GM19324 (cell line): ENCODE results near the gene CHM.
"Not testable (repeated sequence)": the region's sequence is repeated elsewhere in the genome, so short reads cannot be mapped to it uniquely, and the experiment has no call there.

Experiments used
- ATAC-seq: cut with Tn5 transposase; IDR thresholded peaks from one replicate; pipeline ENCODE4 v1.9.1; 2021; ENCODE audit warnings: mild to moderate bottlenecking, moderate library complexity; ENCODE audit not compliant: unreplicated experiment, low FRiP score

The CHM gene

DNA sequence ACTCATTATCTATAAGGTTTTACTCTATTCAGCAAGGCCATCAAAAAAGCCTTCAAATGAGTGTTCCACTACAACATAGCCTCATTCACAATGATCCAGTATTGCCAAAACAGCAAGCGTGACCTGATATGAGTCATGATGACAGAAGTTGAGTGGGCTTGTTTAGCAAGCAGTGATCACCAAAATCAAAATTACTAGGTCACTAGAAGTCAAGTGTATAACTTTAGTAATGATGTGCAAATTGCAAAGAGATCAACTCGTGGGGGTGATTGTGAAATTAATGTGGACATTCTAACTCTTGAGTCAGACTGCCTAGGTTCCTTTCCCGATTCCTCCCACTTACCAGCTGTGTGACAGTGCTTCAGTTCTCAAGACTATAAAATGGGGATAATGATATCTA, 124.5 kb downstream of the CHM start:
- no peak for ATAC-seq

DNA sequence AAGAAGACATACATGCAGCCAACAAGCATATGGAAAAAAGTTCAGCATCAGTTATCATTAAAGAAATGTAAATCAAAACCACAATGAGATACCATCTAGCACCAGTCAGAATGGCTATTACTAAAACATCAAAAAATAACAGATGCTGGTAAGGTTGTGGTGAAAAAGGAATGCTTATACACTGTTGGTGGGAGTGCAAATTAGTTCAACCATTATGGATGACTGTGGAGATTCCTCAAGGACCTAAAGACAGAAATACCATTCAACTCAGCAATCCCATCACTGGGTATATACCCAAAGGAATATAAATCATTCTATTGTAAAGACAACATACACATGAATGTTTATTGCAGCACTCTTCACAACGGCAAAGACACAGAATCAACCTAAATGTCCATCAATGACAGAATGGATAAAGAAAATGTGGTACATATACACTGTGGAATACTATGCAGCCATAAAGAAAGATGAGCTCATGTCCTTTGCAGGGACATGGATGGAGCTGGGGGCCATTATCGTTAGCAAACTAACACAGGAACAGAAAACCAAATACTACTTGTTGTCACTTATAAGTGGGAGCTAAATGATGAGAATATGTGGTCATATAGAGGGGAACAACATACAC, 130.6 kb downstream of the CHM start:
- ATAC-seq: not testable (repeated sequence)

DNA sequence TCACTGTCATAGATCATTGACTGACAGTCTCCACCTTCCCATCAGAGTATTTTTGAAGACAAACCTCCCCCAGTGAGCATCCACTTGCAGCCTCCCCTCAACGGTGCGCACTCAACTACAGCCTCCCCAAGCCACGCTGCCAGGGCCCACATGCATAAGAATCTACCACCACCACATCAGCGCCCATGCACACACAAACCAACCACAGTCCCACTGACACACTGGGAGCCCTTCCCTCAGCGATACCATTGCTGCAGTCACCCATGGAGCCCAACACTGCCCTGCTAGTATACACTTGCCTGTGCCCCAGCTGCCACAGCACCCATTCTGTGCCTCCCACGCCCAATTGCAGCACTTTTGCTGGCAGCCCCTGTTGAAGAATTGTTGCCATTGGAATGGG, 132.9 kb downstream of the CHM start:
- ATAC-seq: no peak

DNA sequence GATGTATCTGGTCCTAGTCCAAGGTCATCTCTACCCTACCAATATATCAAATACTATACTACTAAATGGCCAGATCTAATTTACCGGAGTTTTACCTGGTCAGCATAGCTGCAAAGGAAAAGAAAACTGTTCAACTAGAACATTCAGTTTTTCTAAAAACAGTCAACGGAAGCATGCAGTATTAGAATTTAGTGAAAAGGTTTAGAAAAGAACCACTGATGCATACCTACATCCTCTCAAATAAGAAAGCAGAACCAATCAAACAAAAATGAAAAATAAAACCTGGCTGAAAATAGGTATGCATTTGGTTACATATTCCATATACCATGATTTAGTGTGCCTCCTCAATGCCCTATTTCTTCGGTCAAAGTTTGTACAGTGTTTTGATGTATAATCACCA, 140.0 kb downstream of the CHM start:
- ATAC-seq: no peak

DNA sequence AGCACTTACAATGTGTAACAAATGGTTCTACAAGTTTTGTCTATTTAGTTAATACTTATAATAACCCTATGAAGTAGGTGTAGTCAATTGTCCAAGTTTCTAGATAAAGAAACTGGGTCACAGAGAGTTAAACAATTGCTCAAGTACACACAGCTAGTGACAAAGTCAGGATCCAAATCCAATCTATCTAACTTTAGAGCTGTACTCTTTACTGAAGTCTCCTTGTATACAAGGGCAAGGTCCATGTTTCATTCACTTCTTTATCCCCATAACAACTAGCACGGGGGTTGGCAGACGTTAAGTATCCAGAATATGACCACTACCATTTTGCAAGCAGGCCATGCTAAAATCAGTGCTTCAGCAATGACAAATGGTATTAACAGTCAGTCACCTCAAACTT, 141.0 kb downstream of the CHM start:
- ATAC-seq: no peak

DNA sequence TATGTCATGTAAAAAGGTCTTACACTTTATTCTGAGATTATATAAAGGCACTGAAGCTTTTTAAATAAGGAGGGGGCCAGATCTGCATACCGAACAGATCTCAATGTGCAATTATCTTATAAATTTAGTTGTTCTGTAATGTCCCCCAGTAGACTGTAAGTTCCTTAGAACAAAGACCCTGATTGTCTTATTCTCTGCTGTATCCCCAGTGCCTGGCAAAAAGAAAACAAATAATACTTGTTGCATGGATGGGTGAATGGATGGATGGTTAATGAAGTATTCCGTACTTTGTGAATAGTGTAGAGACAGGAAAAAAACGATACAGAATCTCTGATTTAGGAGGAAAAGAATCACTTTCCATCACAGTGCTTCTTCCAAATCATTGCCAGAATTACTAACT, 141.5 kb downstream of the CHM start:
- no peak for ATAC-seq

DNA sequence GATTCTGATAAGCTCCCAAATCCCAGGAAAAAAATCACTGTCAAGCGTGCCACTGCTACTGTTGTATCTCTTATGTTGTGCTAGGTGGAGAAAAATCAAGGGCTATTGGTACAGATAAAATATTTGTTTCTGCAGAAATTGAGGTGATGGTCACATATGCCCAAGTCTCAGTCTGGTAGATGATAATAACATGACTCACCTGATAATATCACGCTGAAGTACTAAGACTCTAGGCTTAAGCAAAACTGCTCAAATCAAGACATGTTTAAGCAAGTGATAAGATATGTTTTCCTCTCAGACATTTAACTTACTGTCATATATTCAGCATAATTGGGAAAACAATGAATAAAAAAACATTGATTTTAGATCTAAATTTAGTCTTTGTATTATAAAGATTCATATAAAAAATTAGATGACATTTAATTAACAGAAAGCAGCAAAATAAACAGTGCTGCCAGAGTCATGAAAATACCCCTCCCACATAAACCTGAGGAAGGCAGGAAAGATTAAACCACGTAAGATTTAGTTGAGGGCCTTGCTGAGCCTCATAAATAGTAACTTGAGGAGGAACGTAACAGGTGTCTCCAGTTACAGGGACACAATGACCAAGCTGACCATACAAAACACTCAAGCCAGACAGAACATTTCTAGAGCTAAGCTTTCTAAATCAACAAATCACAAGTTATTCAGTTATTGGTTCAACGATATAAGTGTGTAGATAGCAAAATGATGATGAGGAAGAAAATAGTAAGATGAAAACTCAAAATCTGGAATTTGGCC, 143.5 kb downstream of the CHM start:
- ATAC-seq: no peak

DNA sequence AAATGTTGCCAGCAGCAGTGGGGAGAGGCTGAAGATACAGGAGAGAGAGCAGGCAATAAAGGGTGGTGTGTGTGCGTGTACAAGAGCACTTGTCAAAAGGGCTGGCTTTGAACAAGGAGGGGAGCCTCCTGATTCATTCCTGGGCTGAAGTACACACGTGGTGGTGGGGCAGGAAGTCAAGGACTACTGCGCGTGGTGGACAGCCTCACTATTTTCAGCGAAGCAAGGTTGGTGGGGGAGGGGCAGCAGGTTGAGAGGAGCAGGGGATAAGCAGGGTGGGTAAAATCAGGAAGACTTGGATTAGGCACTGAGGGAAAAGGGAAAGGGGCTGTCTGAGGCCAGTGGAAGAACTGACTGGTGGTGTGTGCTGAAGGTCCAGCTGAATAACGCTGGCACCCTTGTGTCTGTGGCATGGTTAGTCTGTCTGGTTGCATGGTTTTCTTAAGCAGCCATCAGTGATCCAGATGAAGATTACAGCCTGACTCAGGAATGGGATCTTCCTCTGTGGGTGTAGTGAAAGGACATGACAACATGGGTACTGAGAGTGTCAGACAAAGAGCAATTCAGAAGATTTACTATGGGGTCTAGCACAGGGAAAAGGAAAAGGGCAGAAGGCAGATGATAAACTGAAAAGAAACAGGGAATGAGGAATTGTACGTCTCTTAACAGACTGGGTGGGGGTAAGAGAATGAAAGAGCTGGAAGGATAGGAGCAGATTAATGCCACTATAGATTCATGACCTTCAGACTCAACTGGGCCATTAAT, 149.8 kb downstream of the CHM start:
- ATAC-seq: no peak

DNA sequence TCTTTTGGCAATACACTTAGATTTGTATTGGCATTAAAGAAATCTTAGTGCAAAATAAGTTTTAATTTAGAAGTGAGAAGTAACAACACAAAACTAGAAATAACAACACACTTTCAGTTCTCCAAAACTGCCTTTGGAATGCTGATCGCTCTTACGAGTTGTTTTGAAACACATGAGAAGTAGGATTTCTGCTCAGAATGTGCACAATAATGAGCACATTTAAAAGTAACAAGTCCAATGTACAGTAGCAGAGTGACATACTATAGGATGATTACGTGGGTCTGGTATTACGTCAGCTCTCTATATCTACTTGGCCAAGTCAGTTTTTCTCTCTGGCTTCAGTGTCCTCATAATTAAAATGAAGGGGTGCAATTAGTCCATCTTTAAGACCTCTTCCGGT, 164.8 kb downstream of the CHM start:
- no peak for ATAC-seq

DNA sequence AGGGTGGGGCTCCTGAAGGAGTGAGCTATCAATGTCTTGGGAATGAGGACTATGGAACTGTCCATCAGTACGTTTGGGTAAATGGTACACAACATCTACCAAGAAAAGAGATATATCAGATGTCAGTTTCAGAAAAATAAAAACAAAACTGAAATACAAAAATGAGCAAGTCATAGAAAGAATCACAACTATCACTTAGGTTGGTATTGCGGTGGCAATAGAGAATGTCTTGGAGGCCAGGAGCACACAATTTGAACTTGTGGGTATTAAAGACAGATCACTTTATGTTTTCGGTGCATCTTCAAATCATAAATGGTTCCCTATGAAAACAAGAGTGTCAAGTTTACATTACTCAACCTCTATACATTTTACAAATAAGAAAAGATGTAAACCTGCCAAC, 176.8 kb downstream of the CHM start:
- no peak for ATAC-seq

DNA sequence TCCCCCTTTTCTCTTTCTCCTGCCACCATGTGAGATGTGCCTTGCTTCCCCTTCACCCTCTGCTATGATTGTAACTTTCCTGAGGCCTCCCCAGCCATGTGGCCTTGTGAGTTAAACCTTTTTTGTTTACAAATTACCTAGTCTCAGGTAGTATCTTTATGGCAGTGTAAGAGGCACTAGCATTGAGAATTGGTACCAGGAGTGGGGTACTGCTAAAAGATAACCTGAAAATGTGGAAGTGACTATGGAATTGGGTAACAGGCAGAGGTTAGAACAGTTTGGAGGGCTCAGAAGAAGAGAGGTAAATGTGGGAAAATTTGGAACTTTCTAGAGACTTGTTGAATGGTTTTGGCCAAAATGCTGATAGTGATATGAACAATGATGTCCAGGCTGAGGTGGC, 182.0 kb downstream of the CHM start:
- no peak for ATAC-seq

DNA sequence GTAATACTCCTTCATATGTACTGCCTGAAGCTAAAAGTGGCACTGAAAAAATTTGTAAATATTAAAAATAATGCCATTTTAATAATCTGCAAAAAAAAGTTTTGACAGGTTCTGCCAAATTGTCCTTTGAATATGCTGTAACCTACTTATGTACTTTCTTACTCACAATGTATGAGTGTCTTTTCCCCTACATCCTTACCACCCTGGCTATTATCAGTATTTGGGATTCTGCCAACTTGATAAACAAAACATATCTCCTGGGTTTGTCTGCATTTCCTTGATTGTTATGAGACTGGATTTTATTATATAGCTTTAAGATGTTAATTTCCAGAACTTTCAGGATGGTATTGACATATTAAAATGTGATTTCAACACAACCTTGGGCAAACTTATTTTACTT, 187.9 kb downstream of the CHM start:
- no peak for ATAC-seq

DNA sequence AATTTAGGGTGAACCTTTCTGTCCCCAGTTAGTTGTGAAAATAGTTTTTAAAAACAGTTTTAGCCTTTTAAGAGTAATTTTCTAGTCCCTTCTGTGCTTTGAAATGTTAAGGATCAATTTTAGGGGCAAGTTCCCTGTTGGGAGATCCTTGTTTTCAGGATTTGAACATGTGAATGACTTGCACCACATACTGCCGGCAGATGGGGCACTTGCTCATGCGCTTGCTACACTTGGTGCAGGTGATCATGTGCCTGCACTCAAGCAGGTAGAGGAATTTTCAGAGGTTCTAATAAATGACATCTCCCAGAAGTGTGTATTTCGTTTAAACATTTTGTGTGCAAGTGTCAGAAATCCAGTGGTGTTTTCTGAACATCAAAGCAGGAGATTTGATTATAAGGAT, 195.9 kb downstream of the CHM start:
- peak; percentile 63 for ATAC-seq

DNA sequence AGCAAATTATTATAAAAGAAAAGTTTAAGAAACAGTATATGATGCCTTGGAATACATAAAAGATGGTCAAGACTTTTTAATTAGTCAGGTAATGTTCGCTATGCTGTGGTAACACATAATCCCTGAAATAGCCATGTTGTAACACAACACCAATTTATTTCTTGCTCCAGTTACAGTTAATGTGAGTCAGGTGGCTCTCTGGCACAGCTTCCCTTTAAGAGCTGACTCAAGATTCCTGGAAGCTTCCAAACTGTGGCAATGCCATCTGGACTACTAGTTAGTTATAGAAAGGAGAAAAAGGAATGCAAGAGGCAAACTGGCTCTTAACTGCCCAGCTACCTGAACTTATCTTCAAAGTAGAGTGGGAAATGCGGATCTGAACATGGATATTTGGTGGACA, 210.5 kb downstream of the CHM start:
- ATAC-seq: no peak

DNA sequence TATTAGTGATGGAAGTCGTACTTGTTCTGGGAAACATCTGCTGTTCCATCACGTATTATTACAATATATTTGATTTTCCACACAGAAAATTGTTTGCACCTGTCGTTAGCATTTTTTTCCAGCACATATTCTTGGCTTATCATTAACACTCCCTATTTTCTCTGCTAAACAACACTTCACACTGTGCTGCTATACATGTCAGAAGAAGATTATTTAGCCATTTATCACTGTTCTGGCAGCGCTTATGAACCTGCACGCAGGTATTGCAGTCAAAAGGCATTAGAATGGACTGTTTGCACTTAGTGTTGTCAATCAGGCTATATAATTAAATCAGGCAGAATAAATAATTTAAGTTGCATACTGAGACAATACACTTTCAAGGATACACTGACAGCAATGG, 218.6 kb downstream of the CHM start:
- no peak for ATAC-seq

DNA sequence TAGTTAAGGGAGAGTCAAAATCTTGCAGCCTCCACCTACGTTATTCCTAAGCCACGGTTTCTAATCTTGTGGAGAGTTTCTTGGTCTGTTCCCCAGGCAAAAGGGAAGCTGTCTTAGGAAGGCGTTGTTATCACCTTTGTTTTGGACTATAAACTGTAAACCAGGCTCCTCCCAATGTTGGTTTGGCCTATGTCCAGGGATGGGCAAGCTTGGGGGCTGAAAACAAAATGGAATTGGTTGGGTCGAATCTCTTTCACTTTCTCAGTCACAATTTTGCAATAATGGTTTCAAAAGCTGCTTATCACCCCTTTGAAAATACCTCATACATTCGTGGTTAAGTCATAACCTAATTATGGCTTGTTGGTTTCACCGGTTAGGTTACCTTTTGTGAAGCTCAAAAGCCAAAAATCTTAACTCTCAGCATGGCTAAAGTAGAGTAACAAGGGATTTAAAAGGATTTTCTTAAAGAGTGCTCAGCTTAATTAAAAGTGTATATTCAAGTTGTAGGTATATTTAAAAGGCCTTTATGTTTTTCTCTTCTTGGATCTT, 232.1 kb downstream of the CHM start:
- ATAC-seq: no peak
